ENCODE measurements around the gene ATIC.

GRCh38 chr2:215272918-215273317, 38.9 kb upstream of the ATIC start:
- TF ChIP-seq TAF1 (IDR thresholded peaks at IDR 0.05; ENCODE audit: low read depth) (no peak), EP300 (conservative IDR thresholded peaks at IDR 0.05; ENCODE audit: poor library complexity, severe bottlenecking) (no peak), EZH2 (IDR thresholded peaks at IDR 0.05; ENCODE audit: borderline replicate concordance, insufficient read depth, low read length, poor library complexity, severe bottlenecking) (no peak)

Measured in neural cell (in vitro differentiated cells).